PFSK-1 (cell line): ENCODE data around the gene CA5B.

Source experiments
- FOXP2 ChIP-seq: optimal IDR thresholded peaks from 2 replicates; pipeline ENCODE3; 2011; ENCODE audit warnings: borderline replicate concordance, control low read depth, inconsistent platforms; ENCODE audit not compliant: insufficient read depth; ENCODE audit errors: extremely low read length, extremely low read depth
- POLR2AphosphoS5 ChIP-seq: IDR thresholded peaks from 2 replicates; pipeline ENCODE4 v1.6.1; 2012; ENCODE audit warnings: low read depth, mild to moderate bottlenecking, control low read depth, low read length, moderate library complexity
- REST ChIP-seq, 2 experiments: IDR thresholded peaks; 2 replicates each; pipeline versions ENCODE4 v1.6.1 to v1.8.0; 2011 to 2012; ENCODE audit warnings: low read depth in 2 of 2, low read length in 2 of 2, control low read depth in 1 of 2, inconsistent platforms in 1 of 2, mild to moderate bottlenecking in 1 of 2, moderate library complexity in 1 of 2; ENCODE audit not compliant: insufficient read depth in 1 of 2
- SIN3A ChIP-seq: IDR thresholded peaks from 2 replicates; pipeline ENCODE4 v1.6.1; 2012; ENCODE audit warnings: mild to moderate bottlenecking, low read length, moderate library complexity, borderline replicate concordance; ENCODE audit not compliant: insufficient read depth
- TAF1 ChIP-seq: IDR thresholded peaks from 2 replicates; pipeline ENCODE4 v1.6.1; 2012; ENCODE audit warnings: low read length, control low read depth, borderline replicate concordance; ENCODE audit not compliant: insufficient read depth

CA5B gene

GRCh38 chrX:15758140-15758539 lies 20.1 kb downstream of the CA5B start:
- no peak for TF ChIP-seq REST (IDR thresholded peaks at IDR 0.05; ENCODE audit: insufficient read depth in 1 of 2, low read depth in 2 of 2, low read length in 2 of 2)
- TF ChIP-seq POLR2AphosphoS5, result no peak
- no peak for TF ChIP-seq TAF1
- no peak for TF ChIP-seq SIN3A
- TF ChIP-seq FOXP2, result no peak

GRCh38 chrX:15761564-15762191 lies 23.6 kb downstream of the CA5B start:
- no peak for TF ChIP-seq TAF1
- TF ChIP-seq FOXP2, result no peak
- no peak for TF ChIP-seq SIN3A

GRCh38 chrX:15769300-15769954 lies 31.4 kb downstream of the CA5B start:
- TF ChIP-seq SIN3A (no peak), FOXP2 (no peak), POLR2AphosphoS5 (no peak), REST (IDR thresholded peaks at IDR 0.05; ENCODE audit: insufficient read depth in 1 of 2, low read depth in 2 of 2, low read length in 2 of 2) (no peak), TAF1 (no peak)

DNA sequence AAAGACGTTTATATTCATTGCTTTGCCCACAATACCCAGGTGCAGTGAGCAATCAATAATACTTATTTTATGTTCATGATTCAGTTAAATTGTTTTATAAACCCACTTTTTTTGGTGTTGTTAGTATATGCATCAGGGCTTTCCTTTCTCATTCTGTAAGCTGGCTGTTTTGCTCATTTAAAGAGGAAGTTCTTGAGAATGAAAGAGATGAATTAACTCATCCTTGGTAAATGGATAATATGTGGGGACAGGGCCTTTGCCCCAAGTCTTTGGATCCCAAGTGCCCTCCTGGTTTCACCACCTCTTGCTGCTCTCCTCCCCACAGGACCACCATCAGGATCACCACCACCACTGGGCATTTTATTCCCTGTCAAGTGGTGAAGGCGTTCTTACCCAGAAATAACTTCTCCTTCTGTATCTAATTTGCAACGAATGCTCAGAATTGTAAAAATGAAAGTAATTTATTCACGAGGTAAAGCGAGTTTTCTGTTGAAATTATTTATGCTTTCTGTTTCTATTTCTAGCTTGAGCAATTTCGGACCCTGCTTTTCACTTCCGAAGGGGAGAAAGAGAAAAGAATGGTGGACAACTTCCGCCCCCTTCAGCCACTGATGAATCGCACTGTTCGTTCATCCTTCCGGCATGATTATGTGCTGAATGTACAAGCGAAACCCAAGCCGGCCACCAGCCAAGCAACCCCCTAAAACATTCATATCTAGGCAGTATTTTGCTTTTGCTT lies 44.1 kb downstream of the CA5B start:
- TF ChIP-seq POLR2AphosphoS5, result no peak
- no peak for TF ChIP-seq REST (IDR thresholded peaks at IDR 0.05; ENCODE audit: insufficient read depth in 1 of 2, low read depth in 2 of 2, low read length in 2 of 2)
- TF ChIP-seq SIN3A, result no peak
- TF ChIP-seq TAF1, result no peak
- no peak for TF ChIP-seq FOXP2

GRCh38 chrX:15785176-15785750 lies 47.2 kb downstream of the CA5B start:
- TF ChIP-seq FOXP2, result no peak

DNA sequence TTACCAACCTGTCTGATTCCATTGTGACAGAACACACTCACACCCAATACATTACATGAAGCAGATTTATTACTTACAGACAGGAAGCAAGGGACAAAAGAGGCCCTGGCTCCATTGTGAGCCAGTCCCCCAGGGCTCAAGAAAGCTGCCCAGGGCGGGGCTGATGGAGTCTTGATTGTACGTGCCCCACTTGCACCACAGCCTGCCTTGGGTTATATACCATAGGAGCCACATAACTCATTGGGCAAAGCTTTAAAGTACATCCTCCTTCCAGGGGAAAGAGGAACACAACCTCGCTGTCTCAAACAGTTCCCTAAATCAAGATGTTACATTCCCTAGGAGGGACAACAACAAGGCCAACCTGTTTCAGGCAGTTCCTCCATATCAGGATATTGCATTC lies 48.8 kb downstream of the CA5B start:
- TF ChIP-seq POLR2AphosphoS5 (no peak), SIN3A (no peak), FOXP2 (no peak), TAF1 (no peak), REST (IDR thresholded peaks at IDR 0.05; ENCODE audit: insufficient read depth in 1 of 2, low read depth in 2 of 2, low read length in 2 of 2) (no peak)
